CD14-positive monocyte (primary cell): ENCODE data around the gene COMMD1. TPM values are rescaled to one million over a fixed set of nuclear protein-coding genes. Genes with fewer than 3 reads are reported as not detected.

Experiments used
- DNase-seq, 3 donors: peaks; one replicate each; pipeline ENCODE4 v3.0.0-alpha.2; 2011 to 2022
- H2AFZ ChIP-seq: 2 replicates; pipeline ENCODE4 v1.6.0; 2012; ENCODE audit warnings: mild to moderate bottlenecking, low read depth, low read length, inconsistent platforms; ENCODE audit not compliant: insufficient read depth, poor library complexity, severe bottlenecking
- H3K27ac ChIP-seq, 2 donors: 1 replicate in 1 of 2; 2 replicates in 1 of 2; pipeline ENCODE4 v1.5.1; 2012 to 2013; ENCODE audit warnings: low read length in 2 of 2, control low read depth in 1 of 2, inconsistent platforms in 1 of 2, low read depth in 1 of 2, mild to moderate bottlenecking in 1 of 2
- H3K27me3 ChIP-seq, 2 donors: one replicate each; pipeline versions ENCODE4 v1.6.0 to v1.6.1; 2011 to 2013; ENCODE audit warnings: low read length in 2 of 2; ENCODE audit not compliant: control insufficient read depth in 2 of 2, insufficient read depth in 2 of 2
- H3K36me3 ChIP-seq, 2 donors: replicated peaks in 1 of 2; 1 replicate in 1 of 2; 2 replicates in 1 of 2; pipeline versions ENCODE4 v1.5.1 to v1.6.1; 2012 to 2013; ENCODE audit warnings: low read length in 2 of 2, control low read depth in 1 of 2, inconsistent platforms in 1 of 2, mild to moderate bottlenecking in 1 of 2; ENCODE audit not compliant: insufficient read depth in 2 of 2, control insufficient read depth in 1 of 2
- H3K4me1 ChIP-seq, 2 donors: 1 replicate in 1 of 2; 2 replicates in 1 of 2; pipeline versions ENCODE4 v1.5.1 to v1.6.1; 2012 to 2013; ENCODE audit warnings: low read length in 2 of 2, control low read depth in 1 of 2, inconsistent platforms in 1 of 2, mild to moderate bottlenecking in 1 of 2, moderate library complexity in 1 of 2; ENCODE audit not compliant: insufficient read depth in 2 of 2, control insufficient read depth in 1 of 2
- H3K4me2 ChIP-seq: replicated peaks from 2 replicates; pipeline ENCODE3; 2012; ENCODE audit warnings: low read length, moderate library complexity, mild to moderate bottlenecking; ENCODE audit not compliant: poor library complexity, severe bottlenecking; ENCODE audit errors: extremely low read depth
- H3K4me3 ChIP-seq, 3 experiments: fragments of 200-600 bp in 1 of 3; sonication (generic) in 1 of 3; replicated peaks in 1 of 3; 1 replicate in 2 of 3; 2 replicates in 1 of 3; pipeline ENCODE4 v1.5.1; 2011 to 2013; ENCODE audit warnings: low read length in 3 of 3, mild to moderate bottlenecking in 3 of 3, control low read depth in 2 of 3, low read depth in 2 of 3, inconsistent platforms in 1 of 3, moderate library complexity in 1 of 3
- H3K79me2 ChIP-seq: 2 replicates; pipeline ENCODE4 v1.6.0; 2012; ENCODE audit warnings: mild to moderate bottlenecking, control low read depth, inconsistent platforms, low read length, moderate library complexity; ENCODE audit not compliant: insufficient read depth
- H3K9ac ChIP-seq: 2 replicates; pipeline ENCODE4 v1.6.0; 2017; ENCODE audit warnings: low read length, mild to moderate bottlenecking; ENCODE audit not compliant: insufficient read depth, poor library complexity, severe bottlenecking
- H3K9me3 ChIP-seq, 2 donors: replicated peaks in 1 of 2; 1 replicate in 1 of 2; 2 replicates in 1 of 2; pipeline versions ENCODE4 v1.5.1 to v1.6.1; 2012 to 2013; ENCODE audit warnings: low read length in 2 of 2, control low read depth in 1 of 2; ENCODE audit not compliant: control insufficient read depth in 1 of 2, insufficient read depth in 1 of 2
- H4K20me1 ChIP-seq: 2 replicates; pipeline ENCODE4 v1.6.0; 2012; ENCODE audit warnings: mild to moderate bottlenecking, low read length, control low read depth, moderate library complexity; ENCODE audit not compliant: insufficient read depth
- H3K27ac Mint-ChIP-seq, 7 donors: one replicate each; pipeline ENCODE4 v1.8.0; 2020; ENCODE audit warnings: mild to moderate bottlenecking in 7 of 7, mixed read lengths in 7 of 7, moderate library complexity in 6 of 7, inconsistent platforms in 2 of 7
- H3K27me3 Mint-ChIP-seq, 3 donors: one replicate each; pipeline ENCODE4 v1.8.0; 2021 to 2022; ENCODE audit warnings: low read depth in 3 of 3, mild to moderate bottlenecking in 3 of 3, mixed read lengths in 3 of 3, moderate library complexity in 3 of 3, inconsistent platforms in 1 of 3
- H3K36me3 Mint-ChIP-seq, 2 donors: one replicate each; pipeline ENCODE4 v1.8.0; 2020; ENCODE audit warnings: mixed read lengths in 2 of 2, inconsistent platforms in 1 of 2, mild to moderate bottlenecking in 1 of 2
- H3K4me1 Mint-ChIP-seq: one replicate; pipeline ENCODE4 v1.8.0; 2020; ENCODE audit warnings: mild to moderate bottlenecking, mixed read lengths
- H3K4me3 Mint-ChIP-seq, 2 donors: one replicate each; pipeline ENCODE4 v1.8.0; 2020; ENCODE audit warnings: mild to moderate bottlenecking in 2 of 2, mixed read lengths in 2 of 2, moderate library complexity in 1 of 2
- H3K9me3 Mint-ChIP-seq, 7 donors: one replicate each; pipeline ENCODE4 v1.8.0; 2020 to 2022; ENCODE audit warnings: mixed read lengths in 7 of 7, mild to moderate bottlenecking in 6 of 7, moderate library complexity in 6 of 7, inconsistent platforms in 2 of 7
- WGBS: methylation state at CpG from one replicate; pipeline ENCODE4 v1.1.5; 2013; ENCODE audit warnings: missing lambda C conversion rate; ENCODE audit not compliant: insufficient coverage; 5-methylcytosine and 5-hydroxymethylcytosine counted together
- intact Hi-C, 2 donors: fragments of 100-400 bp; cut with micrococcal nuclease; formaldehyde crosslinking; loops; one replicate each; pipeline versions ENCODE4 v1.15.0 to v1.15.1; 2023
- polyA plus RNA-seq, 3 donors: library from polyadenylated mRNA; depleted of rRNA in 1 of 3; unstranded in 2 of 3; stranded (reverse) in 1 of 3; fragments of 300-500 nt in 2 of 3; fragments of >200 nt in 1 of 3; fragmentation: Illumina TruSeq in 2 of 3; gene quantifications; 1 replicate in 2 of 3; 2 replicates in 1 of 3; pipeline ENCODE4 v1.2.3, GENCODE V29; 2012 to 2021
- TF ChIP-seq, protein P1 (sequence below): fragments of 200-600 bp; IDR thresholded peaks from one replicate; pipeline ENCODE4 v1.8.0; 2022; ENCODE audit warnings: antibody characterized with exemption, mild to moderate bottlenecking

Gene COMMD1
- polyA plus RNA-seq, 3 donors = 25.2 to 82.1 (median 70.7) TPM

DNA sequence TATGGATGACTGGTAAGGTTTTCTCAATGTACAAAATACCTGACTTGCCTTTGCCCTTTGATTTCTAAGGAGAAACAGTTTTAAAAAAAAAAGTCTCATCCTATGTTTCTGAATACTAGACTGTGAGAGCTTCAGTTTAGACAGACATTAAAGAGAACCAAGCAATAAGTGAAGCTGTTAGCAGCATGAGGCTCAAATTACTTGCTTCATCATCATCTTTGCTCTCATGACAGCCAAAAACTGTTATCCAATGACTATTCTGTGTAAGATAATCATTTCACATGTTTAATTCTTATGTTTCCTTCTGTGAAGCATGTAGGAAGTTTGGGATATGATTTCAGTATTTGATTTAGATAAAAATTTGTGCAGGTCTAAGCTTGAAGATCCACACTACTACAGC, 129.2 kb downstream of the COMMD1 start:
- no peaks in the 10 kb centered on the region for H3K27me3 ChIP-seq
- H3K9me3 ChIP-seq = no peaks in the 10 kb centered on the region
- Mint-ChIP-seq H3K9me3 (peaks cover 0 to 3% (median 0%) of the 10 kb centered on the region in 7 donors), H3K36me3 (peaks cover 0 to 8% of the 10 kb centered on the region in 2 donors), H3K27ac (no peak overlapping the region), H3K27me3 (peaks cover 0 to 3% (median 0%) of the 10 kb centered on the region in 3 donors), H3K4me3 (no peak overlapping the region), H3K4me1 (peaks cover 19% of the 10 kb centered on the region)
- DNase-seq = no peak
- TF ChIP-seq, protein P1, sequence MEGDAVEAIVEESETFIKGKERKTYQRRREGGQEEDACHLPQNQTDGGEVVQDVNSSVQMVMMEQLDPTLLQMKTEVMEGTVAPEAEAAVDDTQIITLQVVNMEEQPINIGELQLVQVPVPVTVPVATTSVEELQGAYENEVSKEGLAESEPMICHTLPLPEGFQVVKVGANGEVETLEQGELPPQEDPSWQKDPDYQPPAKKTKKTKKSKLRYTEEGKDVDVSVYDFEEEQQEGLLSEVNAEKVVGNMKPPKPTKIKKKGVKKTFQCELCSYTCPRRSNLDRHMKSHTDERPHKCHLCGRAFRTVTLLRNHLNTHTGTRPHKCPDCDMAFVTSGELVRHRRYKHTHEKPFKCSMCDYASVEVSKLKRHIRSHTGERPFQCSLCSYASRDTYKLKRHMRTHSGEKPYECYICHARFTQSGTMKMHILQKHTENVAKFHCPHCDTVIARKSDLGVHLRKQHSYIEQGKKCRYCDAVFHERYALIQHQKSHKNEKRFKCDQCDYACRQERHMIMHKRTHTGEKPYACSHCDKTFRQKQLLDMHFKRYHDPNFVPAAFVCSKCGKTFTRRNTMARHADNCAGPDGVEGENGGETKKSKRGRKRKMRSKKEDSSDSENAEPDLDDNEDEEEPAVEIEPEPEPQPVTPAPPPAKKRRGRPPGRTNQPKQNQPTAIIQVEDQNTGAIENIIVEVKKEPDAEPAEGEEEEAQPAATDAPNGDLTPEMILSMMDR = no peak
- H3K4me1 ChIP-seq = peaks cover 10 to 13% of the 10 kb centered on the region in 2 donors
- intact Hi-C loops = no loop called here
- H4K20me1 ChIP-seq = no peaks in the 10 kb centered on the region
- H3K9ac ChIP-seq = no peak overlapping the region
- H3K27ac ChIP-seq = no peak overlapping the region
- no peaks in the 10 kb centered on the region for H3K79me2 ChIP-seq
- H2AFZ ChIP-seq = no peak overlapping the region
- no peaks in the 10 kb centered on the region for H3K36me3 ChIP-seq
- no peak overlapping the region for H3K4me3 ChIP-seq
- no peak overlapping the region for H3K4me2 ChIP-seq

DNA sequence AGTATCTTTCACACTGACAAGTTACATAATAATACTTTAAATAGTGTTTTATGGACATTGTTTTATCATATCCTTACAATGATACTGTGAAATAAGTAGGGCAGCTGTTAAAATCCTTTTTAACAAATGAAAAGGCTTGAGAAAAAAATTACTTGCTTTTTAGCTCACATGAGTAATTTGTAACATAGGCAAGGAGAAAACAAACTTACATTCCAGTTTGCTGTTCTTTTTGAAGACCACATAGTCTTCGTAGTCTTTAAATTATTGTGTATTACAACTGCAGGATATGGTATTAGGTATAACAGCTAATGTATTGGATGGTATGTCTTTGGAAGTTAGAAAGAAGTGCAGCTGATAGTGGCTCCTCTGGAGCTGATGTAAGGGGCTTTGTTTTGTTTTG, 130.8 kb downstream of the COMMD1 start:
- Histone ChIP-seq H3K27me3 (no peaks in the 10 kb centered on the region), H3K4me1 (peaks cover 18 to 25% of the 10 kb centered on the region in 2 donors), H3K36me3 (no peaks in the 10 kb centered on the region), H3K4me3 (no peak overlapping the region), H3K27ac (no peak overlapping the region), H3K9me3 (no peaks in the 10 kb centered on the region), H3K79me2 (no peaks in the 10 kb centered on the region), H3K9ac (no peak overlapping the region), H3K4me2 (no peak overlapping the region), H2AFZ (no peak overlapping the region), H4K20me1 (no peaks in the 10 kb centered on the region)
- Mint-ChIP-seq H3K4me1 (peaks cover 31% of the 10 kb centered on the region), H3K9me3 (peaks cover 0 to 3% (median 0%) of the 10 kb centered on the region in 7 donors), H3K27me3 (peaks cover 0 to 3% (median 0%) of the 10 kb centered on the region in 3 donors), H3K4me3 (no peak overlapping the region), H3K27ac (no peak overlapping the region), H3K36me3 (peaks cover 0 to 4% of the 10 kb centered on the region in 2 donors)
- no peak for DNase-seq
- WGBS = 100% methylated on average over 1 of the region's 1 CpG
- intact Hi-C loops = no loop called here
- TF ChIP-seq, protein P1 = no peak
